K562 (cell line): ENCODE measurements around the gene ANO1.

Source experiments
- ARID4B ChIP-seq: sonication (generic); formaldehyde crosslinking; IDR thresholded peaks from 2 replicates; pipeline ENCODE4 v1.8.0; 2022; ENCODE audit warnings: mild to moderate bottlenecking, missing genetic modification reagents
- CTCF ChIP-seq, 3 experiments: IDR thresholded peaks in 2 of 3; conservative IDR thresholded peaks in 1 of 3; 2 replicates each; pipeline ENCODE4 v1.5.1; 2011 to 2012; ENCODE audit warnings: low read length in 3 of 3, mild to moderate bottlenecking in 3 of 3, control low read depth in 2 of 3, improper control_type of control experiment in 1 of 3, inconsistent platforms in 1 of 3, low read depth in 1 of 3, mixed read lengths in 1 of 3, moderate library complexity in 1 of 3; ENCODE audit not compliant: insufficient read depth in 2 of 3
- GABPA ChIP-seq: fragments of 200-800 bp; sonication (Bioruptor generic); conservative IDR thresholded peaks from 2 replicates; pipeline ENCODE4 v1.6.1; 2016; ENCODE audit warnings: low read depth, missing genetic modification characterization, missing compliant biosample characterization
- HMGN3 ChIP-seq: IDR thresholded peaks from 2 replicates; pipeline ENCODE4 v1.6.1; 2011; ENCODE audit warnings: borderline replicate concordance, low read depth, mild to moderate bottlenecking, mixed read lengths, low read length; ENCODE audit not compliant: insufficient read length; ENCODE audit errors: extremely low read depth
- HNRNPL ChIP-seq: fragments of 200-400 bp; formaldehyde crosslinking; IDR thresholded peaks from 2 replicates; pipeline ENCODE4 v1.6.1; 2017; ENCODE audit warnings: low read depth, mild to moderate bottlenecking, low read length
- NCOA6 ChIP-seq: fragments of 450-650 bp; IDR thresholded peaks from 2 replicates; pipeline ENCODE4 v1.6.1; 2017; ENCODE audit warnings: mild to moderate bottlenecking
- RNF2 ChIP-seq: sonication (generic); IDR thresholded peaks from 2 replicates; pipeline ENCODE4 v1.6.1; 2016
- TSC22D4 ChIP-seq: fragments of 450-650 bp; IDR thresholded peaks from 2 replicates; pipeline ENCODE4 v1.6.1; 2016; ENCODE audit warnings: missing genetic modification characterization, missing biosample characterization, control low read depth
- ZNF134 ChIP-seq: fragments of 250-450 bp; sonication (Bioruptor Pico); conservative IDR thresholded peaks from 2 replicates; pipeline ENCODE4 v1.4.0; 2020
- ZNF561 ChIP-seq: fragments of 450-650 bp; formaldehyde crosslinking; conservative IDR thresholded peaks from 2 replicates; pipeline ENCODE4 v1.4.0; 2020; ENCODE audit warnings: mild to moderate bottlenecking, moderate library complexity

GRCh38 chr11:70034740-70035365, 43.3 kb upstream of the ANO1 start:
- no peak for TF ChIP-seq ZNF561
- TF ChIP-seq CTCF (IDR thresholded peaks at IDR 0.05 in 2 of 3, conservative IDR thresholded peaks at IDR 0.05 in 1 of 3; ENCODE audit: insufficient read depth in 2 of 3, low read depth in 1 of 3, low read length in 3 of 3) = no peak
- TF ChIP-seq ZNF134 = no peak
- TF ChIP-seq NCOA6 = no peak
- no peak for TF ChIP-seq RNF2
- TF ChIP-seq HNRNPL = no peak
- TF ChIP-seq HMGN3 = no peak
- no peak for TF ChIP-seq TSC22D4
- TF ChIP-seq GABPA (tag) = no peak
- TF ChIP-seq ARID4B (CRISPR knock-in tag) = no peak
